ENCODE measurements around the gene KLK2.

Gene KLK2

DNA sequence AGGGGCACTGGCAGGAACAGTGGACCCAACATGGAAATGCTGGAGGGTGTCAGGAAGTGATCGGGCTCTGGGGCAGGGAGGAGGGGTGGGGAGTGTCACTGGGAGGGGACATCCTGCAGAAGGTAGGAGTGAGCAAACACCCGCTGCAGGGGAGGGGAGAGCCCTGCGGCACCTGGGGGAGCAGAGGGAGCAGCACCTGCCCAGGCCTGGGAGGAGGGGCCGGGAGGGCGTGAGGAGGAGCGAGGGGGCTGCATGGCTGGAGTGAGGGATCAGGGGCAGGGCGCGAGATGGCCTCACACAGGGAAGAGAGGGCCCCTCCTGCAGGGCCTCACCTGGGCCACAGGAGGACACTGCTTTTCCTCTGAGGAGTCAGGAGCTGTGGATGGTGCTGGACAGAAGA is 4.1 kb downstream of the KLK2 start:
- DNase-seq, result no peak
- 83% methylated on average over 7 of the region's 8 CpGs for WGBS
- no peaks in the 10 kb centered on the region for H3K9me3 ChIP-seq (ENCODE audit: control insufficient read depth, low read length)

DNA sequence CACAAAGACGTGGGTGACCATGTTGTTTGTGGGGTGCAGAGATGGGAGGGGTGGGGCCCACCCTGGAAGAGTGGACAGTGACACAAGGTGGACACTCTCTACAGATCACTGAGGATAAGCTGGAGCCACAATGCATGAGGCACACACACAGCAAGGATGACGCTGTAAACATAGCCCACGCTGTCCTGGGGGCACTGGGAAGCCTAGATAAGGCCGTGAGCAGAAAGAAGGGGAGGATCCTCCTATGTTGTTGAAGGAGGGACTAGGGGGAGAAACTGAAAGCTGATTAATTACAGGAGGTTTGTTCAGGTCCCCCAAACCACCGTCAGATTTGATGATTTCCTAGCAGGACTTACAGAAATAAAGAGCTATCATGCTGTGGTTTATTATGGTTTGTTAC is 5.6 kb downstream of the KLK2 start:
- Histone ChIP-seq H2BK5ac (ENCODE audit: low read depth, low read length, poor library complexity, severe bottlenecking) (no peak overlapping the region), H3K27me3 (ENCODE audit: control insufficient read depth in 1 of 2, insufficient read depth in 1 of 2, low read length in 2 of 2) (peaks cover 0 to 83% of the 10 kb centered on the region in 2 experiments), H2BK120ac (ENCODE audit: low read depth, low read length) (no peak overlapping the region), H3K9ac (ENCODE audit: low read length) (no peak overlapping the region), H3K36me3 (ENCODE audit: control insufficient read depth in 1 of 2, insufficient read depth in 2 of 2, low read depth in 1 of 2, low read length in 2 of 2) (no peaks in the 10 kb centered on the region), H2AK5ac (ENCODE audit: low read length, severe bottlenecking) (no peak overlapping the region), H2BK15ac (ENCODE audit: low read depth, poor library complexity, severe bottlenecking) (no peak overlapping the region), H3K4ac (ENCODE audit: low read depth in 1 of 2, low read length in 2 of 2) (no peak overlapping the region), H2AFZ (ENCODE audit: low read depth, low read length) (no peak overlapping the region), H3K14ac (ENCODE audit: low read length in 2 of 2) (no peak overlapping the region), H3K23ac (ENCODE audit: low read length in 2 of 2) (no peak overlapping the region), H3K9me3 (ENCODE audit: control insufficient read depth, low read length) (no peaks in the 10 kb centered on the region), H3K79me1 (replicated peaks; ENCODE audit: low read length, poor library complexity, severe bottlenecking) (no peaks in the 10 kb centered on the region), H3K27ac (ENCODE audit: low read length, poor library complexity, severe bottlenecking) (no peak overlapping the region), H4K8ac (ENCODE audit: low read length) (no peak overlapping the region), H2BK12ac (ENCODE audit: low read length in 2 of 2) (no peak overlapping the region), H3K18ac (ENCODE audit: low read depth in 1 of 2, low read length in 2 of 2) (no peak overlapping the region), H3K4me1 (ENCODE audit: control insufficient read depth, insufficient read depth, low read depth, low read length) (no peaks in the 10 kb centered on the region), H3K4me2 (ENCODE audit: low read length, poor library complexity, severe bottlenecking) (no peak overlapping the region), H4K91ac (ENCODE audit: low read length) (peak overlapping the region; percentile 25), H3K4me3 (ENCODE audit: insufficient read depth in 1 of 2, low read depth in 1 of 2, low read length in 2 of 2) (no peak overlapping the region)
- WGBS, result 31% methylated on average over 4 of the region's 5 CpGs
- DNase-seq, result no peak

More for the DNA sequence above, 4.1 kb downstream of the KLK2 start:
- Histone ChIP-seq H3K4me2 (ENCODE audit: low read length, poor library complexity, severe bottlenecking) (no peak overlapping the region), H3K14ac (ENCODE audit: low read length in 2 of 2) (no peak overlapping the region), H3K18ac (ENCODE audit: low read depth in 1 of 2, low read length in 2 of 2) (no peak overlapping the region), H2BK5ac (ENCODE audit: low read depth, low read length, poor library complexity, severe bottlenecking) (no peak overlapping the region), H3K36me3 (ENCODE audit: control insufficient read depth in 1 of 2, insufficient read depth in 2 of 2, low read depth in 1 of 2, low read length in 2 of 2) (no peaks in the 10 kb centered on the region), H4K8ac (ENCODE audit: low read length) (no peak overlapping the region), H3K23ac (ENCODE audit: low read length in 2 of 2) (no peak overlapping the region), H3K27me3 (ENCODE audit: control insufficient read depth in 1 of 2, insufficient read depth in 1 of 2, low read length in 2 of 2) (peaks cover 0 to 86% of the 10 kb centered on the region in 2 experiments), H4K91ac (ENCODE audit: low read length) (no peak overlapping the region), H2AFZ (ENCODE audit: low read depth, low read length) (no peak overlapping the region), H2BK15ac (ENCODE audit: low read depth, poor library complexity, severe bottlenecking) (no peak overlapping the region), H3K4me3 (ENCODE audit: insufficient read depth in 1 of 2, low read depth in 1 of 2, low read length in 2 of 2) (no peak overlapping the region), H3K4me1 (ENCODE audit: control insufficient read depth, insufficient read depth, low read depth, low read length) (no peaks in the 10 kb centered on the region), H3K4ac (ENCODE audit: low read depth in 1 of 2, low read length in 2 of 2) (no peak overlapping the region), H3K79me1 (replicated peaks; ENCODE audit: low read length, poor library complexity, severe bottlenecking) (no peaks in the 10 kb centered on the region), H3K27ac (ENCODE audit: low read length, poor library complexity, severe bottlenecking) (no peak overlapping the region), H3K9ac (ENCODE audit: low read length) (no peak overlapping the region), H2BK12ac (ENCODE audit: low read length in 2 of 2) (no peak overlapping the region), H2BK120ac (ENCODE audit: low read depth, low read length) (no peak overlapping the region), H2AK5ac (ENCODE audit: low read length, severe bottlenecking) (no peak overlapping the region)

DNA sequence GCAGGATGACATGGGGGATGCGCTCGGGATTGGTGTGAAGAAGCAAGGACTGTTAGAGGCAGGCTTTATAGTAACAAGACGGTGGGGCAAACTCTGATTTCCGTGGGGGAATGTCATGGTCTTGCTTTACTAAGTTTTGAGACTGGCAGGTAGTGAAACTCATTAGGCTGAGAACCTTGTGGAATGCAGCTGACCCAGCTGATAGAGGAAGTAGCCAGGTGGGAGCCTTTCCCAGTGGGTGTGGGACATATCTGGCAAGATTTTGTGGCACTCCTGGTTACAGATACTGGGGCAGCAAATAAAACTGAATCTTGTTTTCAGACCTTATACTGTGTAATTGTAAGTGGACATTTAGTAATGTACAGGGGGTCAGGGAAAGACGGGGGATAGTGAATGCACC is 7.0 kb downstream of the KLK2 start:
- H2BK120ac ChIP-seq (ENCODE audit: low read depth, low read length), result no peak overlapping the region
- H3K4me3 ChIP-seq (ENCODE audit: insufficient read depth in 1 of 2, low read depth in 1 of 2, low read length in 2 of 2), result no peak overlapping the region
- H3K23ac ChIP-seq (ENCODE audit: low read length in 2 of 2), result no peak overlapping the region
- WGBS, result 60% methylated on average over 5 of the region's 5 CpGs
- no peak overlapping the region for H3K4me2 ChIP-seq (ENCODE audit: low read length, poor library complexity, severe bottlenecking)
- H3K4me1 ChIP-seq (ENCODE audit: control insufficient read depth, insufficient read depth, low read depth, low read length), result no peaks in the 10 kb centered on the region
- H3K27ac ChIP-seq (ENCODE audit: low read length, poor library complexity, severe bottlenecking), result no peak overlapping the region
- H3K9ac ChIP-seq (ENCODE audit: low read length), result no peak overlapping the region
- H3K79me1 ChIP-seq (replicated peaks; ENCODE audit: low read length, poor library complexity, severe bottlenecking), result no peaks in the 10 kb centered on the region
- no peaks in the 10 kb centered on the region for H3K36me3 ChIP-seq (ENCODE audit: control insufficient read depth in 1 of 2, insufficient read depth in 2 of 2, low read depth in 1 of 2, low read length in 2 of 2)
- H3K18ac ChIP-seq (ENCODE audit: low read depth in 1 of 2, low read length in 2 of 2), result no peak overlapping the region
- H4K91ac ChIP-seq (ENCODE audit: low read length), result no peak overlapping the region
- H3K27me3 ChIP-seq (ENCODE audit: control insufficient read depth in 1 of 2, insufficient read depth in 1 of 2, low read length in 2 of 2), result peaks cover 0 to 82% of the 10 kb centered on the region in 2 experiments
- H2BK15ac ChIP-seq (ENCODE audit: low read depth, poor library complexity, severe bottlenecking), result no peak overlapping the region
- H2AK5ac ChIP-seq (ENCODE audit: low read length, severe bottlenecking), result no peak overlapping the region
- no peak overlapping the region for H2AFZ ChIP-seq (ENCODE audit: low read depth, low read length)
- no peaks in the 10 kb centered on the region for H3K9me3 ChIP-seq (ENCODE audit: control insufficient read depth, low read length)
- no peak for DNase-seq
- H2BK12ac ChIP-seq (ENCODE audit: low read length in 2 of 2), result no peak overlapping the region
- H2BK5ac ChIP-seq (ENCODE audit: low read depth, low read length, poor library complexity, severe bottlenecking), result no peak overlapping the region
- H4K8ac ChIP-seq (ENCODE audit: low read length), result no peak overlapping the region
- H3K14ac ChIP-seq (ENCODE audit: low read length in 2 of 2), result no peak overlapping the region
- no peak overlapping the region for H3K4ac ChIP-seq (ENCODE audit: low read depth in 1 of 2, low read length in 2 of 2)

DNA sequence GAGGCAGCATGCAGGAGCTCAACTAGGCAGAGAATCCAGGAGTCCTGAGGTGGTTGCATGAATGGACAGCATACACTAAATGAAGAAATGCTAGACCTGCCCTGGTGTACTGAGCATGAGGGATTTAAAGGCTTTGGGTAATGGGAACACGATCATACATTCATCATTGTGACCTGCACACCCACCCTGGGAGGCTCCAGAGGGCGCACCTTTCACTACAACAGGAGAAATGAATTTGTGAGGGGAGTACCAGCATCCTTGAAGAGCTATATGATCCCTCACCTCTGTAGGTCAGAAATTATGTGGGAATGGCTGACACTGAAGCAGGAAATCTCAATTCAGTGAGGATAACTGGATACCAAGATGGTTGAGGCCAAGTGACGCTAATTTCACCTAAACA is 8.9 kb downstream of the KLK2 start:
- no peak overlapping the region for H2AK5ac ChIP-seq (ENCODE audit: low read length, severe bottlenecking)
- no peaks in the 10 kb centered on the region for H3K79me1 ChIP-seq (replicated peaks; ENCODE audit: low read length, poor library complexity, severe bottlenecking)
- H2BK120ac ChIP-seq (ENCODE audit: low read depth, low read length), result no peak overlapping the region
- no peak overlapping the region for H2BK5ac ChIP-seq (ENCODE audit: low read depth, low read length, poor library complexity, severe bottlenecking)
- no peak overlapping the region for H3K27ac ChIP-seq (ENCODE audit: low read length, poor library complexity, severe bottlenecking)
- H3K9ac ChIP-seq (ENCODE audit: low read length), result no peak overlapping the region
- H3K14ac ChIP-seq (ENCODE audit: low read length in 2 of 2), result no peak overlapping the region
- no peak overlapping the region for H3K23ac ChIP-seq (ENCODE audit: low read length in 2 of 2)
- 48% methylated on average over 3 of the region's 3 CpGs for WGBS
- H3K27me3 ChIP-seq (ENCODE audit: control insufficient read depth in 1 of 2, insufficient read depth in 1 of 2, low read length in 2 of 2), result peaks cover 0 to 83% of the 10 kb centered on the region in 2 experiments
- no peak overlapping the region for H2BK15ac ChIP-seq (ENCODE audit: low read depth, poor library complexity, severe bottlenecking)
- no peak overlapping the region for H3K4me3 ChIP-seq (ENCODE audit: insufficient read depth in 1 of 2, low read depth in 1 of 2, low read length in 2 of 2)
- no peak overlapping the region for H3K4me2 ChIP-seq (ENCODE audit: low read length, poor library complexity, severe bottlenecking)
- H4K8ac ChIP-seq (ENCODE audit: low read length), result no peak overlapping the region
- no peaks in the 10 kb centered on the region for H3K4me1 ChIP-seq (ENCODE audit: control insufficient read depth, insufficient read depth, low read depth, low read length)
- no peak overlapping the region for H3K4ac ChIP-seq (ENCODE audit: low read depth in 1 of 2, low read length in 2 of 2)
- no peak overlapping the region for H4K91ac ChIP-seq (ENCODE audit: low read length)
- no peak for DNase-seq
- H2AFZ ChIP-seq (ENCODE audit: low read depth, low read length), result no peak overlapping the region
- no peak overlapping the region for H3K18ac ChIP-seq (ENCODE audit: low read depth in 1 of 2, low read length in 2 of 2)
- no peaks in the 10 kb centered on the region for H3K36me3 ChIP-seq (ENCODE audit: control insufficient read depth in 1 of 2, insufficient read depth in 2 of 2, low read depth in 1 of 2, low read length in 2 of 2)
- no peaks in the 10 kb centered on the region for H3K9me3 ChIP-seq (ENCODE audit: control insufficient read depth, low read length)
- no peak overlapping the region for H2BK12ac ChIP-seq (ENCODE audit: low read length in 2 of 2)
